Neural progenitor cell (in vitro differentiated cells): Measurements from ENCODE around the gene TMSB4X. TPM values are rescaled to one million over a fixed set of nuclear protein-coding genes. Genes with fewer than 3 reads are reported as not detected.

Source experiments
- DNase-seq: peaks from one replicate; pipeline ENCODE4 v3.0.0-alpha.2; 2016; ENCODE audit warnings: low spot score
- H2AFZ ChIP-seq: fragments of 200-600 bp; sonication (generic); replicated peaks from 2 replicates; pipeline ENCODE4 v1.6.1; 2016; ENCODE audit warnings: antibody characterized with exemption
- H3F3A ChIP-seq: fragments of 200-600 bp; sonication (generic); 2 replicates; pipeline ENCODE4 v1.6.1; 2016; ENCODE audit warnings: antibody characterized with exemption, low read depth
- H3K27ac ChIP-seq: fragments of 200-600 bp; sonication (generic); 2 replicates; pipeline ENCODE4 v1.5.1; 2016; ENCODE audit warnings: mild to moderate bottlenecking
- H3K27me3 ChIP-seq: fragments of 200-600 bp; sonication (generic); 2 replicates; pipeline ENCODE4 v1.6.1; 2016; ENCODE audit warnings: mild to moderate bottlenecking, moderate library complexity
- H3K36me3 ChIP-seq: fragments of 200-600 bp; sonication (generic); 2 replicates; pipeline ENCODE4 v1.5.1; 2016
- H3K4me1 ChIP-seq: fragments of 200-600 bp; sonication (generic); 2 replicates; pipeline ENCODE4 v1.6.1; 2016; ENCODE audit warnings: mixed run types
- H3K4me2 ChIP-seq: fragments of 200-600 bp; sonication (generic); 2 replicates; pipeline ENCODE4 v1.6.1; 2016
- H3K4me3 ChIP-seq: fragments of 200-600 bp; sonication (generic); 2 replicates; pipeline ENCODE4 v1.5.1; 2016
- H3K79me2 ChIP-seq: fragments of 200-600 bp; sonication (generic); 2 replicates; pipeline ENCODE4 v1.6.1; 2016; ENCODE audit warnings: low read depth
- H3K9ac ChIP-seq: fragments of 200-600 bp; sonication (generic); 2 replicates; pipeline ENCODE4 v1.6.1; 2016
- H3K9me3 ChIP-seq: fragments of 200-600 bp; sonication (generic); 2 replicates; pipeline ENCODE4 v1.5.1; 2016; ENCODE audit warnings: low read depth
- H4K20me1 ChIP-seq: fragments of 200-600 bp; sonication (generic); 2 replicates; pipeline ENCODE4 v1.6.1; 2016; ENCODE audit warnings: low read depth
- H3K27ac Mint-ChIP-seq: 3 replicates; pipeline ENCODE4 v1.8.0; 2021; ENCODE audit warnings: mixed read lengths
- H3K27me3 Mint-ChIP-seq: 2 replicates; pipeline ENCODE4 v1.8.0; 2022; ENCODE audit warnings: low read depth, mild to moderate bottlenecking, inconsistent platforms, moderate library complexity, mixed read lengths; ENCODE audit not compliant: insufficient read depth
- H3K36me3 Mint-ChIP-seq: 3 replicates; pipeline ENCODE4 v1.8.0; 2021; ENCODE audit warnings: mixed read lengths
- H3K4me1 Mint-ChIP-seq: 3 replicates; pipeline ENCODE4 v1.8.0; 2021; ENCODE audit warnings: mixed read lengths
- H3K4me3 Mint-ChIP-seq: 3 replicates; pipeline ENCODE4 v1.8.0; 2021; ENCODE audit warnings: mild to moderate bottlenecking, moderate library complexity, mixed read lengths
- H3K9me3 Mint-ChIP-seq: 3 replicates; pipeline ENCODE4 v1.8.0; 2020; ENCODE audit warnings: mixed read lengths
- EZH2 ChIP-seq: fragments of 200-600 bp; sonication (generic); IDR thresholded peaks from 2 replicates; pipeline ENCODE4 v1.6.1; 2017; ENCODE audit warnings: antibody characterized with exemption, mild to moderate bottlenecking, moderate library complexity
- EZH2phosphoT487 ChIP-seq: fragments of 200-600 bp; sonication (generic); IDR thresholded peaks from 2 replicates; pipeline ENCODE4 v1.6.1; 2017; ENCODE audit warnings: antibody characterized with exemption
- total RNA-seq: library from RNA; depleted of rRNA; stranded (reverse); fragments of >200 nt; gene quantifications from 2 replicates; pipeline ENCODE4 v1.2.3, GENCODE V29; 2015; ENCODE audit warnings: low replicate concordance
- TF ChIP-seq, protein P1 (sequence below): fragments of 200-600 bp; sonication (generic); IDR thresholded peaks from 2 replicates; pipeline ENCODE4 v1.5.1; 2017; ENCODE audit warnings: antibody characterized with exemption, mild to moderate bottlenecking

TMSB4X gene
- total RNA-seq, 1 donor from 2014 or later: 3,462 TPM

DNA sequence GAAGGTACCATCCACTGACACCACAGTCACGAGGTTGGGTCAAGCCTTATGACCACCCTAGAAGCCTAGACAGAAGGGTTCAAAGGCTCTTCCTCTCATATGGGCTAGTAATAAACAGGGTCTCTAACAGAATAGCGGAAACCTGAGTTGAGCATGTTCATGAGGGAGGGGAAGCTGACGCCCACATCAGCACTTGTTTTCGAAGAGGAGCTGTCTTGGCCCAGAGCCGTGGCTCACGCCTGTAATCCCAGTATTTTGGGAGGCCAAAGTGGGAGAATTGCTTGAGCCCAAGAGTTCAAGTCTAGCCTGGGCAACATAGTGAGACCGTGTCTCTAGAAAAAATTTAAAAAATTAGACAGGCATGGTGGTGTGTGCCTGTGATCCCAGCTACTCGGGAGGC lies 21.5 kb upstream of the TMSB4X start:
- H2AFZ ChIP-seq: no peak overlapping the region
- no peaks in the 10 kb centered on the region for H3K4me1 ChIP-seq
- no peak overlapping the region for H3K27ac ChIP-seq
- no peak overlapping the region for H3K9ac ChIP-seq
- no peak for DNase-seq
- H3K9me3 ChIP-seq: no peaks in the 10 kb centered on the region
- H3K27ac Mint-ChIP-seq: no peak overlapping the region
- H3K36me3 Mint-ChIP-seq: no peaks in the 10 kb centered on the region
- H3F3A ChIP-seq: no peaks in the 10 kb centered on the region
- no peak overlapping the region for H3K4me2 ChIP-seq
- no peaks in the 10 kb centered on the region for H3K79me2 ChIP-seq
- H3K27me3 Mint-ChIP-seq: no peaks in the 10 kb centered on the region
- H3K4me1 Mint-ChIP-seq: peaks cover 12% of the 10 kb centered on the region
- H3K36me3 ChIP-seq: no peaks in the 10 kb centered on the region
- no peak for TF ChIP-seq EZH2
- no peak for TF ChIP-seq EZH2phosphoT487
- TF ChIP-seq, protein P1, sequence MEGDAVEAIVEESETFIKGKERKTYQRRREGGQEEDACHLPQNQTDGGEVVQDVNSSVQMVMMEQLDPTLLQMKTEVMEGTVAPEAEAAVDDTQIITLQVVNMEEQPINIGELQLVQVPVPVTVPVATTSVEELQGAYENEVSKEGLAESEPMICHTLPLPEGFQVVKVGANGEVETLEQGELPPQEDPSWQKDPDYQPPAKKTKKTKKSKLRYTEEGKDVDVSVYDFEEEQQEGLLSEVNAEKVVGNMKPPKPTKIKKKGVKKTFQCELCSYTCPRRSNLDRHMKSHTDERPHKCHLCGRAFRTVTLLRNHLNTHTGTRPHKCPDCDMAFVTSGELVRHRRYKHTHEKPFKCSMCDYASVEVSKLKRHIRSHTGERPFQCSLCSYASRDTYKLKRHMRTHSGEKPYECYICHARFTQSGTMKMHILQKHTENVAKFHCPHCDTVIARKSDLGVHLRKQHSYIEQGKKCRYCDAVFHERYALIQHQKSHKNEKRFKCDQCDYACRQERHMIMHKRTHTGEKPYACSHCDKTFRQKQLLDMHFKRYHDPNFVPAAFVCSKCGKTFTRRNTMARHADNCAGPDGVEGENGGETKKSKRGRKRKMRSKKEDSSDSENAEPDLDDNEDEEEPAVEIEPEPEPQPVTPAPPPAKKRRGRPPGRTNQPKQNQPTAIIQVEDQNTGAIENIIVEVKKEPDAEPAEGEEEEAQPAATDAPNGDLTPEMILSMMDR: no peak
- no peaks in the 10 kb centered on the region for H3K27me3 ChIP-seq
- no peaks in the 10 kb centered on the region for H4K20me1 ChIP-seq
- H3K4me3 ChIP-seq: no peak overlapping the region
- H3K4me3 Mint-ChIP-seq: no peak overlapping the region
- H3K9me3 Mint-ChIP-seq: peaks cover 4% of the 10 kb centered on the region

DNA sequence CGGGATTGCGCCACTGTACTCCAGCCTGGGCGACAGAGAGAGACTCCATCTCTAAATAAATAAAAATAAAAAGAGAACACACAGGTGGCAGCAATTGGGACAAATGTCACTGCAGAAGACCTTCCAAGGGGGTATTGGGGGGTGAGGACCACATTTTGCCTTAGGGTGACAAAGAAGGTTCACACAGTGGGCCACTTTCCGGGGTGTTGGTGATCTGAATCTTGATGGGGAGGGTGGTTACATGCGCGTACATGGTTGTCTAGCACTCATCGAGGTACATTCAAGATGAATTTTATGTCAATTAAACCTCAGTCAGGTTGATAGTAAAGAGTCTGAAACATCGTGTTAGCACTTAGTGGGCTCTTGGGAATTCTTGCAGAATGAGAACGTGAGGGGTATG lies 20.5 kb upstream of the TMSB4X start:
- Histone ChIP-seq H3K36me3 (no peaks in the 10 kb centered on the region), H3K4me1 (no peaks in the 10 kb centered on the region), H2AFZ (no peak overlapping the region), H3K4me3 (no peak overlapping the region), H4K20me1 (no peaks in the 10 kb centered on the region), H3K9me3 (no peaks in the 10 kb centered on the region), H3K79me2 (no peaks in the 10 kb centered on the region), H3K9ac (no peak overlapping the region), H3F3A (no peaks in the 10 kb centered on the region), H3K27ac (no peak overlapping the region), H3K4me2 (no peak overlapping the region), H3K27me3 (no peaks in the 10 kb centered on the region)
- H3K27me3 Mint-ChIP-seq: no peaks in the 10 kb centered on the region
- no peak for DNase-seq
- H3K27ac Mint-ChIP-seq: no peak overlapping the region
- peaks cover 4% of the 10 kb centered on the region for H3K9me3 Mint-ChIP-seq
- H3K4me1 Mint-ChIP-seq: peaks cover 8% of the 10 kb centered on the region
- no peak overlapping the region for H3K4me3 Mint-ChIP-seq
- no peaks in the 10 kb centered on the region for H3K36me3 Mint-ChIP-seq
- TF ChIP-seq, protein P1: no peak
- TF ChIP-seq EZH2 (no peak), EZH2phosphoT487 (no peak)

DNA sequence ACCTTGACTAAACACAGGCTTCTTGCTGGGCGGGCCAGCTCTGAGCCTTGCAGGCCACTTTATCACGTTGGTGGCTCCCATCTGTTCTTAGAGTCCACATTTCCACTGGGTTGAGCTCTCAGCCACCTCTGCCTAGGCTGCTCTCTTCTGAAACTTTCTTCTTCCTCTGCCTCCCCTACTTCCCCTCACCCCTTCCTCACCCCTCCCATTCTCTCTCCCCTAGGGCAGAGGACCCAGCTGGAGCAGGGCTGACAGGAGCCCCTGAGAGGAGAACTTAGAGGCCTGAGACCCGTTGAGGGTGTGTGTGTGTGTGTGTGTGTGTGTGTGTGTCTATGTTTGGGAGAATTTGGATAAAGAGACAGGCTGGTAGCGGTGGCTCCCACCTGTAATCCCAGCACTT lies 19.9 kb upstream of the TMSB4X start:
- no peak overlapping the region for H3K4me3 ChIP-seq
- H3K4me1 ChIP-seq: no peaks in the 10 kb centered on the region
- Mint-ChIP-seq H3K27ac (no peak overlapping the region), H3K4me1 (peaks cover 2% of the 10 kb centered on the region), H3K27me3 (no peaks in the 10 kb centered on the region), H3K4me3 (no peak overlapping the region), H3K36me3 (no peaks in the 10 kb centered on the region), H3K9me3 (peaks cover 9% of the 10 kb centered on the region)
- no peaks in the 10 kb centered on the region for H4K20me1 ChIP-seq
- no peak overlapping the region for H2AFZ ChIP-seq
- no peaks in the 10 kb centered on the region for H3F3A ChIP-seq
- H3K9ac ChIP-seq: no peak overlapping the region
- H3K9me3 ChIP-seq: no peaks in the 10 kb centered on the region
- TF ChIP-seq EZH2phosphoT487 (no peak), EZH2 (no peak)
- TF ChIP-seq, protein P1: no peak
- DNase-seq: no peak
- H3K27me3 ChIP-seq: no peaks in the 10 kb centered on the region
- H3K27ac ChIP-seq: no peak overlapping the region
- no peaks in the 10 kb centered on the region for H3K36me3 ChIP-seq
- H3K79me2 ChIP-seq: no peaks in the 10 kb centered on the region
- no peak overlapping the region for H3K4me2 ChIP-seq
